ENCODE measurements around the gene ANO9.
A peak's percentile ranks its signal among the peaks of the same experiment; 100 is the strongest.
"Not testable (repeated sequence)": the region's sequence is repeated elsewhere in the genome, so short reads cannot be mapped to it uniquely, and the experiment has no call there.

ANO9 gene

GRCh38 chr11:426851-427250 is 15.0 kb downstream of the ANO9 start:
- no peak overlapping the region for H3K4me3 ChIP-seq (ENCODE audit: low read length)
- no peak for TF ChIP-seq ZNF274 (IDR thresholded peaks at IDR 0.05; ENCODE audit: low read depth, low read length)

DNA sequence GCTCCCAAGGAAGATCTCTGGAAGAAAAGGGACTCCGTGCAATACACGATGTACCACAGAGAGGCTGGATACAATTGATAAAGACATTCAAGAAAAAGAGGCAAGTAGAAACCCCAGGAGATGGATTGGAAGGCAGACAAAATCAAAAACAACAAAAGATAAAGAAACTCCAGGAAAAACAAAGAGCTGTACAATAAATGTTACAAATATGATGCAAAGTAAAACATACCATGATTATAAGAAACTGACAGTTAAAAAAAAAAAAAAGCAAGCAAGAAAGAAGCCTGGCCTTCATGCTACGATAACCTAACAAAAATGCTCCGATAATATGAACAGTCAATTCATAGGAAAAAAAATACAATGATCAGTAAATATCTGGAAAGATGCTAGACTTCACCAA is 16.5 kb downstream of the ANO9 start:
- H3K4me3 ChIP-seq (ENCODE audit: low read length) = no peak overlapping the region
- no peak for TF ChIP-seq ZNF274 (IDR thresholded peaks at IDR 0.05; ENCODE audit: low read depth, low read length)

- H3K4me3 ChIP-seq (ENCODE audit: low read length) = not testable (repeated sequence)
Observed at GRCh38 chr11:424766-425165, 17.0 kb downstream of the ANO9 start.

DNA sequence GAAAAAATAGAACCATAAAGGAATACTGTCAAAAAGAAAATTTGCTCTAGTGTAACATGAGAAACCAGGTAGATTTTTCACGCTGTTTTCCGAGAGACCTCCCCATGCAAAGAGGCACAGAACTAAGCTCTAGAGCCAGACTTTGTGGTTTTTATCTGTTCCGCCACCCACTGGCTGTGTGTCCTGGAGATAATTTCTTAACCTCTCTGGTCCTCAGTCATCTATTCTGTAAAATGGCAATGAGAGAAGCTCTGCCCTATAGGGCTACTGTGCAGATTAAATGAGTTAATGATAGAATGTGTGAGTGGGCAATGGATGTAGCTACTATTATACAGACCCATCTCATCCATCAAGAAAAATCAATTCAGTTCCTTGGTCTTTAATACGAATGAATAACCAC is 17.6 kb downstream of the ANO9 start:
- H3K4me3 ChIP-seq (ENCODE audit: low read length) = no peak overlapping the region
- no peak for TF ChIP-seq ZNF274 (IDR thresholded peaks at IDR 0.05; ENCODE audit: low read depth, low read length)

GRCh38 chr11:422249-422656 is 19.6 kb downstream of the ANO9 start:
- TF ChIP-seq ZNF274 (IDR thresholded peaks at IDR 0.05; ENCODE audit: low read depth, low read length) = no peak
- no peak overlapping the region for H3K4me3 ChIP-seq (ENCODE audit: low read length)

- TF ChIP-seq ZNF274 (IDR thresholded peaks at IDR 0.05; ENCODE audit: low read depth, low read length) = no peak
- H3K4me3 ChIP-seq (ENCODE audit: low read length) = no peak overlapping the region
Observed at GRCh38 chr11:420911-421321, 20.9 kb downstream of the ANO9 start.

DNA sequence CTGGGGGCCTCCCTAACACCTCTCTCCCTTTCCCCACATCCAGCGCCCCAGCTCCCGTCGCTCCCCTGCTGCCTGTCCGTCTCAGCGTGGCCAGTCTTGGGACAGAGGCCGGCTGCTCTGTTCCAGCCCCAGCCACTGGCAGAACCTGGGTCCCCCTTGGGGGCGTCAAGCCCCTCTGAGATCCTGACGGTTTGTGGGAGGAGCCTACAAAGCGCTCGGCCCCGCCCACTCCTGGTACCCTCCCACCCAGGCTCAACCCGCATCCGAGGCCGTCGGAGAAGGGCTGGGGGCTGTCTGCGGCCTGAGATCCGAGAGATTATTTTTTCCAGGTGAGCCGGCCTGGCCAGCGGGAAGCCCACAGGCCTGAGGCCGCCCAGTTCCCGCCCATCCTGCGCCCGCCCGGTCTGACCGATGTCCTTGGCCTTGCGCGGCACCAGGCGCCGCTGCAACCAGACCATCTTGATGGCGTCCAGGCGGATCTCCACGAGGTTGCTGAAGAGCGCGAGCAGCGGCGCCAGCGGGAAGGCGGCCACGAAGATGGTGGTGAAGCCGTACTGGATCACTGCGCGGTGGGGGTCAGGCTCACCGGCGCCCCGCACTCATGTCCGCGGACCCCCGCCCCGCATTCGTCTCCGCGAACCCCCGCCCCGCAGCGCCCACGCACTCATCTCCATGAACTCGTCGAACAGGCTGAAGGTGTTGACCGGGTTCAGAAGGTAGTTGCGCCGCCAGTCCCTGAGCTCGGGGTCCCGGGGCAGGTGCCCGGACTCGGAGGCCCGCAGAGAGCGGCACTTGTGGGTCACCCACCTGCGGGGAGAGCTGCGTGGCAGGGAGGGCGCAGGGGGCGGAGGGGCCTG is 21.5 kb downstream of the ANO9 start:
- H3K4me3 ChIP-seq (ENCODE audit: low read length) = no peak overlapping the region

DNA sequence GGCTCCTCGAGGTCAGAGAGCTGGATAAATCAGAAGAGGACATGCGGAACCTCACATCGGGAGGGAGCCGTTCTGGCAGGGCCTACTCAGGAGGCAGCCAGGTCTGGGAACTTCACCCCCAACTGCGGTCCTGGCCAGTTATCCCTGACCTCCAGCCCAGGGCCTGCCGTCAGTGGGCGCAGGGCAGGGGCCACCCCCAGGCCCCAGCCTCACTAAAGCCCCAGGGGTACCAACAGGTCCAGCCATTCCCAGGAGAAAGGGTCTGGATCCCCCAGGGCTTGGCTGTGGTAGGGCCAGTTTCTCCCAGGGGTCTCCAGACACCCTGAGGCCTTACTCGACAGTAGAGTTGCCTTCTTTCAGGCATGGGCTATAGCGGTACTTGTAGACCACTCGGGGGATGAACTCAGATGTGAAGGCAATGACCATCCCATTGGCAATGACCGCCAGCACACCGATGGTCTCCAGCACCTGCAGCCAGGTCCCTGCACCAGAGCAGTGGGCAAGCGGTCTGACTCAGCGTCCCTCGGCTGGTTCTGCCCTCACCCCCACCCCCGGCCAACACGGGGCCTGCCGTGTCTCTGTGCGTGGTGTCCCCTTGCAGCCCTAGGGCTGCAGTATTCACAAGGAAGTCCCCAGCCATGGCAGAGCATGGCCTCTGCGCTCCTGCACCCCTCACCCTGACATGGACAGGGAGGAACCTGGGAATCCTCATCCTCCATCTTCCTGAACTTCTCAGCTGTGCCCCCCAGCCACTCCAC is 22.4 kb downstream of the ANO9 start:
- no peak overlapping the region for H3K4me3 ChIP-seq (ENCODE audit: low read length)
- TF ChIP-seq ZNF274 (IDR thresholded peaks at IDR 0.05; ENCODE audit: low read depth, low read length) = no peak

More for the DNA sequence above, 21.5 kb downstream of the ANO9 start:
- TF ChIP-seq ZNF274 (IDR thresholded peaks at IDR 0.05; ENCODE audit: low read depth, low read length) = no peak

DNA sequence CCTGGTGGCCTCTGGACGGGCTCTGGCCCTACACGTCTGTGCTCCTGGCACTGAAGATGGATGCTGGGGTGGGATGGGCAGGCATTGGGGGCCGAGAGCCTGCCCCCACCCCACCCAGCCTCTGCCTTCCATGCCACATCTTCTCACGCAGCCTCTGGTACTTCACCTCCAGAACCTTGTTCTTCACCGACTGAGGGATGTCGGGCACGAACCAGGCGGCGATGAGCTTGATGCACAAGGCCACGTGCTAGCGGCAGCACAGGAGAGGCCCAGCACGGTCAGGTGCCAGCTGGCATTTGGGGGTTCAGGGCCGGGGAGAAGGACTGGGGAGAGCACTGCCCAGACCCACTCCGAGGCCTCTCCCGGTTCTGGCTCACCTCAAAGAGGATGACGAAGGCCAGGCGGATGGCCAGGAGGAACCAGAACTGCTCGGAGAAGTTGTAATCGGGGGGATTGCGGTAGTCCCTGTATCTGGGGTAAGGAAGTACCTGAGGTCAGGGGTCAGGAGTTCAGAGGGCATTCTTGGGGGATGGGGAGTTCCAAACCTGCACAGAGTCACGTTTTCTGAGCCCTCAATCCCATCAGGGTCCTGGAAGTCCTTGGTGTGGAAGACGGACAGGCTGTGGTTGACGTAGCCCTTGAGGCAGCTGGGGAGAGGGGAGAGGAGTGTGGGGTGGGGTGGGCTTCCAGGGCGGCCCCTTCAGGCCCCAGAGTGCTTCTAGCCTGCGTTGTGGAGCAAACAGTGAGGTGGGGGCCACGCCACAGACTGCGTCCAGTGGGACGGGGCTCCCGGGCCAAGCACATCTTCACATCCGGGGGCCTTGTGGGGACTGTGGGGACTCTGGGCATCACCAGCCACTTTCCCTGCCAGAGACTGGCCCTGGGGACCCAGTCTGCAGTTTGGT is 23.2 kb downstream of the ANO9 start:
- no peak for TF ChIP-seq ZNF274 (IDR thresholded peaks at IDR 0.05; ENCODE audit: low read depth, low read length)
- no peak overlapping the region for H3K4me3 ChIP-seq (ENCODE audit: low read length)

- no peak overlapping the region for H3K4me3 ChIP-seq (ENCODE audit: low read length)
- TF ChIP-seq ZNF274 (IDR thresholded peaks at IDR 0.05; ENCODE audit: low read depth, low read length) = no peak
Observed at GRCh38 chr11:417652-418342, 24.0 kb downstream of the ANO9 start.

- peak overlapping the region; percentile 12; the same call in 1 of the 2 replicates for H3K4me3 ChIP-seq (ENCODE audit: low read length)
- TF ChIP-seq ZNF274 (IDR thresholded peaks at IDR 0.05; ENCODE audit: low read depth, low read length) = no peak
Observed at GRCh38 chr11:416757-417621, 24.8 kb downstream of the ANO9 start.

GRCh38 chr11:416051-416756 is 25.6 kb downstream of the ANO9 start:
- no peak overlapping the region; the same call in 1 of the 2 replicates for H3K4me3 ChIP-seq (ENCODE audit: low read length)
- TF ChIP-seq ZNF274 (IDR thresholded peaks at IDR 0.05; ENCODE audit: low read depth, low read length) = no peak

Data from GM08714 (cell line).